Esophagus mucosa (tissue), 1 donor: Measurements from ENCODE around the gene FGD5. TPM values are rescaled to one million over a fixed set of nuclear protein-coding genes. Genes with fewer than 3 reads are reported as not detected.

Experiments used
- ATAC-seq: fragments of 200-7000 bp; cut with Tn5 transposase; one replicate; pipeline ENCODE4 v1.9.1; 2020
- total RNA-seq: library from RNA; stranded (reverse); gene quantifications from one replicate; pipeline ENCODE4 v1.2.4, GENCODE V29; 2023
- donor health status: DM: yes; HTN: yes; CAD: no.

Gene FGD5
- total RNA-seq, 1 donor from 2014 or later: 2.5 TPM

DNA sequence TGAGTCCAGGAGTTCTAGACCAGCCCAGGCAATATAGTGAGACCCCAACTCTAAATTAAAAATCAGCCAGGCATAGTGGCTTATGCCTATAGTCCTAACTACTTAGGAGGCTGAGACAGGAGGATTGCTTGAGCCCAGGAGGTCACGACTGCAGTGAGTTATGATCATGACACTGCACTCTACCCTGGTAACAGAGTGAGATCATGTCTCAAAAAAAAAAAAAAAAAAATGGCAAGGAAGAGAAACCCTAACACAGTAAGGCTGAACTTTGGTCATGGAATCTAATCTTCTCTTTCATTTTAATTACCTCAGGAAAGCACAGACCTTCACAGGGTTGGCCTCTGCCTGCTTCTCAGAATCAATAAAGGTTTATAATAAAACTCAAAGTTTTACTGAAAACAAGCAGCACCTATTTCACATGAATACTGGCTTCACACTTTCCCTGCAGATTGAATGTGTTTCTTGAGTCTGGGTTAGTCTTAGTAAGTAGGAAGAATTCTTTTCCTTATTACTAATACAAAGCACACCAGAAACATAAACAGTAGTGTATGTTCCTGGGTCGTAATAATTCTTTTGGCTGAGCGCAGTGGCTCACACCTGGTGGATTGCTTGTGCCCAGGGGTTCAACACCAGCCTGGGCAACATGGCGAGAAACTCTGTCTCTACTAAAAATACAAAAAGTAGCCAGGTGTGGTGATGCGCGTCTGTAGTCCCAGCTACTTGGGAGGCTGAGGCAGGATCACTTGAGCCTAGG lies 117.0 kb downstream of the FGD5 start:
- no peak for ATAC-seq

DNA sequence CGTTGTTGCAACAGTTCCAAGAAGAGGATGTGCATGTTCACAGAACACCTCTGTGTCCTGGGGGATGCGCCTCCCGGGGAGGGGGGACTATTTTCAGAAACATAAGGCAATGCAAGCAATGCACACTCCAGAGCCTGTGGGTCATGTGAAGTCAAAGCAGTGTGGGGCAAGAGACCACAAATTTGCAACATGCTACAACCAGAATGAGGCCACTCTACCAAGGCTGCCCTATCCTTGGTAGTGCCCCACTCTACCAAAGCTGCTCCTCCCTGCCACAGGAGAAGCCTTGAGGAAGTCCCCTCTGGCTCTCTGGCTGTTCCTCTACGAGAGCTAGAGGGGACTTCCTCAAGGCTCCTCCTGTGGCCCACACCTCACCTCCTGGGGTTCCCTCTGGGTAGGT lies 120.2 kb downstream of the FGD5 start:
- no peak for ATAC-seq

DNA sequence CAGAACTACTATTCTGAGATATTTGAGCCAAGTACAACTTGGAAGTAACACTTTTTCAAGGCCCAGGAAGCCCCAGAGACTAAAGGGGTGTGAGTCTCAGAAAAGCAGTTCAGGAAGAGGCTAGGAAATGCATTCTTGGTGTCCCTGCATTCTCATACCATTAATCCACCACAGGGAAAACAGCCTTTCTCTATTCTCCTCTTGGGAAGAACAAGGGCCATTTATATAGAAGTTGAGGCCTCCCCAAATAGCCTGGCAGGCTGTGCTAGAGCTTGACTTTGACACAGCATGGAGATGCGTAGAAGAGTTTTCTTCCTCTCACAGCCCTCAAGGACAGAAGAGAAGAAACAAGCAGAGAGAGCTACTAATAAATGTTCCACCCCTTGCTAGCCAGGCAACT lies 123.1 kb downstream of the FGD5 start:
- no peak for ATAC-seq

DNA sequence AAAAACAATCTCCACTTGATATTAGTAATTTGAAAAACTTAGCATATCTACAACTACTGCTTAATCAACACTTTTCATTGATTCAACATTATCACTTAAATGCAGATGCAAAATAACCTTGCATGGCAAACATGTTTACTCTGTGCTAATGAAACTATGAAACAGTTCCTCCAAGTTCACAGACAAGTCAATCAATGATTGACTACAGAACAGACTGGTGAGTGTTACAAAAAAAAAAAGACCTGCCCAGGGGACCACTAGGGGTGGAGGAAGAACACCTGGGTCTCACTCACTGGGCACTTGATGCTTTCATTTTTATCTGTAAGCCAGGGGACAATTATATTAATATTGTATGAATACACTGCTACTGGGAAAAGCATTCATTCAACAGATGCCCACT lies 124.3 kb downstream of the FGD5 start:
- no peak for ATAC-seq

DNA sequence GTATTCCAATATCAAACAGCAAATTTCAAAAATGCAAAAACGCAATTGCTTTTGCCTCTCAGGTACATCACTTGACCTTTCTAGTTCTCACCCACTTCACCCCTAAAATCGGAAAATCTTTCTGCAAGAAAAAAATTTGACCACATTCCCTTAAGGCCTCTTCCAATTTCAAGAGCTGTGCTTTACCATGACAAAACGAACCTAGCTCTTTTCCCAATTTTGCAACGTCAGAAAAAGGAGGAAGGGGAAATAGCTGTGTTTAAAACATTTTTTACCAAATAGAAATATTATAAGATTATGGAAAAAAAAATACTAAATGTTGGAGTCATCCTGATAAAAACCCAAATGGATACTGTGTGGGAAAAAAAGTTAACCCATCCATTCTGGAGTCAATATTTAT lies 127.5 kb downstream of the FGD5 start:
- ATAC-seq: no peak

DNA sequence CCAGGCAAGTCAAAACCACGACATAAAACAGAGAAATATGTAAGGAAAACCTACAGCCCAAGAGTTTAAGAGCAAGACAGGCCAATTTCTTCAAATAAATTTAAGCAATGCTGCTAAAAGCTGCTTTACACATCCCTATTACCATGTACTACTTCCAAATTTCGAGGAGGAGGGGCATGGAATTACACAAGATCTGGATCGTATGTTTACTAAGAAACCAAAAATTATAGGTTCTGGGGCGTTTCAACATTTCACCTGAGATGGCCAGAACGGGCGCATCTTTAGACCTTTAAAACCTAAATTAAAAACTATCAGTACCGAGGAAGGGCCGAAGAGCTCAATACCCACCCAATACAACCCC lies 128.0 kb downstream of the FGD5 start:
- ATAC-seq: no peak

DNA sequence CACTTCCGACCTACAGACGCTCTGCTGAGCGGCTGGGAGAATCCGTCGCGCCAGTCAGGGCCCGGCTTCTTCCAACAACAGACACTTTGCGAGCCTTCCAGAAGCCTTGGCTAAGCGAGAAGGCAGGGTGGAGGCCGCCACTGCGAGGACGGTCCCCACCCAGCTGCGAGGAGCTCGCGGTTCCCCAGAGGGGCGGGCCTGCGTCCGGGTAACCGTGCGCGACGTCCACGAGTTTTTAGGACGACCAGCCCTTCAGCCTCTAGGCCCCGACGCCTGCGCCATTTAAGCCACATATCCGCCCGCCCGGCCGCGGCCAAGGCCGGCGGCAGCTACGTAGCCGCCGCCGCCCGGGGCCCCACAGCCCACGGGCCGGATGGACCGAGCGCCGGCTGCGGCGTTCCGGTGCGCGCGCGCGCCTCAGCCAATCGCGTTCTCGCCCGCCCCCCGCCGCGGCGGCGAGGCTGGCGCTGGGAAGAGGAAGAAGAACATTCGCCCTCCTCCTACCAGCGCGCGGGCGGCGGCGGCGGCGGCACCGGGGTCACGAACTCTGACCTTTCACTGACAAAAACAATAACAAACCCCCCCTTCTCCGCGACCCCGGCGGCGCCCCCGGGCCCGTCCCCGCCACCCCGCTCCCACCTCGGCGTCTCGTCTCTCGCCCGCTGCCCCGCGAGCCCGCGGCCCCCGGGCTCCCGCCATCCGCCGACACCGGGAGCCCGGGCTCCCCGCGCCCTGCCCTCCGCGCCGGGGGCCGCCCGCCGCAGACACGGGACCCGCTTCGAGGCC lies 128.5 kb downstream of the FGD5 start, which contains the start of gene NR2C2:
Gene NR2C2, plus strand, starts transcription at position 484 of the 786 bp plus-strand sequence. CDS start 56,332 bp downstream, outside the sequence.
- peak; percentile 80 for ATAC-seq

DNA sequence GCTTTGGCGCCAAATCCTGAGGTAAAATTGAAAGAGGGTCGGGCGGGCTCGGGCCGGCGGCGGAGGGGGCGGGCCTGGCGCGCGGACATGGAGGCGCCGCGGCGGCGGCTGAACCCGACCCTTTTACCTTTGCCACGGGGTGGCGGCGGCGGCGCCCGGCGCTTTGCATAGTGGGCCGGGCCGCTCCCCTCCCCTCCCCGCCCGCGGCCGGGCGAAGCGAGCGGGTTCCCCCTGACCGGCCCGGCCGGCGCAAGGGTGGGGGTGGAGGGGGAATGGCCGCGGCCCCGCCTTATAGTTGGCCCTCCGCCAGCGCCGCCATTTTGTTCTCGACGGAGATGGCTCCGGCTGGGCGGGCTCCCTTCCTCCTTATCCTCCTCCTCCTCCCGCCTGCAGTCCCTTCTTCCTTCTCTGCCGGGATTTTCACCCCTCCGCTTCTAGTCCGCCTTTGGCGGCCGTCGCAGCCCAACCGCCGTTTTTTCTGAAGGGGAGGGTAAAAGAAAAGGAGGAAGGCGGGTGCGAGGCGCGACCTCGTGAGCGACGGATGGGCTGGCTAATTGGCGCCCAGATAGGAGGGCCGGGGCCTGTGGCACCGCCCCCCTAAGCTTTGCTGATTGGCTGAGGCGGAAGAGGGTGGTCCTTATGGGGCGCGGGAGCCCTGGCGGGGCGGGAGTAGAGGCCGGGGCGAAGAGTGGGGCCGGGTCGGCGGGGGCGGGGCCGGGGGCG lies 129.3 kb downstream of the FGD5 start:
- ATAC-seq: peak; percentile 98

DNA sequence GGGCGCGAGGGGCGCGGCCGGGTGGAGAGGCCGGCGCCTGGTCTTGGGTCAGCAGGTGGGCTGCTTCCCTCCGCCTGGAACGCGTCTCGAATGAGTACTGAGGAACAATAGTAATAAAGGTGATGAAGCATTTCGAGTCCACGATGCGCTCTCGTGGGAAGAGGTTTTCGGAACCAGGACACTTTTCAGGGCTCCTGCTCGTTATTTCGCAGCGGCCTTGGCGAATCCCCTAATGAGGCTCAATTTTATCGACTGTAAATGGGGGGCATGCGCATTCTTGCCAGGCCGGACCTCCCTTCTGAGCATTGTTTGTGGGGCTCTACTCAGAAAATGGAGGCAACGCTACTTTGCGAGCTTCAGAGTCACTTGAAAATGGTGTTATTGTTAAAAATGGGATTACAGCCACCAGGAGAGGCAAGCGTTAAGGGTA lies 129.9 kb downstream of the FGD5 start:
- no peak for ATAC-seq

DNA sequence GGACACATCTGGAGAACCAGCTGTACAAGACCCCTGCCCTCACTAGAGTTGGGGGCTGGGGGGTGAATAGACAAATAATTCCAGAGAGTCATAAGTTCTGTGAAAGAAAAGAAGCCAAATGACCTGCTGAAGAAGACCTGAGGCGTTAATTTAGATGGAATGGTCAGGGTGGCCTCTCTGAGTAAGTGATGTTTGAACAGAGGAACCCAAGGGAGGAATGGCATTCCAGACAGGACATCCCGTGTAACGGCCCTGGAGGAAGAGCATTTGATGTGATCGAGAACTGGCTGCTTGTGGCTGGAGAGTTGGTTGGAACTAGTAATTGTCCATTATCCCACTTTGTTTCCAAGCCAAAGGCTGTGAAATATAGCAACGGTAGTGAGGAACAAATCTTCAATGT lies 130.4 kb downstream of the FGD5 start:
- no peak for ATAC-seq

DNA sequence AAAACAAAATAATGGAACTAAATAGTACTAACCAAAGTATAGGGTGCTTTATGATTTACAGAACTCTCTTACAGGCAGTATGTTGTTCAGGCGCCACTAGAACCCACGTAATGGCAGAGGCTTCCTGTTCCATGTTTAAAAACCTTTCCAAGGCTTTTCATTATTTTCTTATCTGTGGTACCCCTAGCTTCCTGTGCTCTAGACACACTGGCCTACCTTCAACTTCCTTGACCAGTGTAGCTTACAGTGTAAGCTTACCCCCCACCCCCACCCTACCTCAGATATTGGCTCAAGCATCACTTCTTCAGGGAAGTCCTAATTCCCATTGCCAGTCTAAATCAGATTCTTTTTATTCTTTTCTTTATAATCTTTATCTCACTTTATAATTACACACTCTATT lies 131.5 kb downstream of the FGD5 start:
- no peak for ATAC-seq

DNA sequence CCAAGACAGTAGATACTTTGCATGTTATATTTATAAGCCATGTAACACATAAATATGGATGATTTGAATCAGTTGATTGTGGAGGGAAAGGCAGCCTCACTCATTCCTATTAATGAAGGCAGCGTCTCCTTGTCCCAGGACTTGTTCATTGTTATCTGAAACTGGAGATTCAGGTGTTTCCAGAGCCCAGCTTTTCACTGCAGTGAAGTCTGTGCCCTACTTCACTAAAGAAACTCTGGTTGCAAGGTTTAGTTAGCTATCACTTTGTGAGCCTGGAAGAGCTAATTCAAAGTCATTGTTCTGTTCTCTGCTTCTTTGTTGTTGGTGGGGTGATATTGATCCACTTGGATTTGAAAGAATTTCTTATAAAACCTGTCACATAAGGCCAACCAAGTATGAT lies 138.4 kb downstream of the FGD5 start:
- no peak for ATAC-seq

DNA sequence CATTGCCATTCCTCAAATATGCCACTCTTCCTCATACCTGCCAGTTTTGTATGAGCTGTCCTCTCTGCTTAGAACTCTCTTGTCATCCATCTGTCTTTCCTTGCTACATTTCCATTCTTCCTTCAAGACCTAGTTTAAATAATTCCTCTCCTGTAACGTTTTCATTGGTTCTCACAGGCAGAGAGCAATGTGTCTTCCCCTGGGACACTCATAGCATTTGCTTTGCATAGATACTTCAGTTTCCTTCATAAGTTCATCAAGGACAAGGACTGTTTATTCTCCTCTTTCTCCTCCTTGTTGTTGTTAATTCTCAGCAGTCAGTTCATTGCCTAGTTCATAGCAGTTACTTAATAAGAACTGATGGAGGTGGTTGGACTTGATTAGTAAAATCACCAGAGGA lies 139.2 kb downstream of the FGD5 start:
- ATAC-seq: peak; percentile 17

DNA sequence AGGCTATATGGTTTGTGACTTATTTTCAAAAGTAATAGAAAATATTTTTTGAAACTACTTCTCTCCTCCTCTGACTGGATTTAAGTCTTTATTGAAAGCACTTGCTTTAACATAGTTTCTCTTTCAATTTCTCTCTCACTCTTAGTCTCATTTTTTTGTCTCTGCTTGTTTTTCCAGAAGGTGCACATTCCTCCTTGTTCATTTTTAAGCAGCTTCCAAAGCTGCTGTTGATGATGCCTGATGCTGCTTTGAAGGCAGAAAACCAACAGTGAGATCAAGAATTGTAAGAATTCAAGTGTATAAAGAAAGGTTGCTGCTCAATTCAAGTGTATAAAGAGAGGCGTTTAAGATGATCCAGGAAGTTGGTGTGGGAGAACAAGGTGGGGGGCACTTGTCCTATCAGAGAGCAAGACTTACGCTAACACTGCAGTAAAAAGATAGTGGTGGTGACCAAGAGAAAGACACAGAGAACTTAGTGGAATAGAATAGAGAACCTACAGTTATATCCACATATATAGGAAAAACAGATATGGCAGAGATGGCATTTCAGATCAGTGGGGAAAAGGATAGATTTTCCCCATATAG lies 140.7 kb downstream of the FGD5 start:
- ATAC-seq: no peak

DNA sequence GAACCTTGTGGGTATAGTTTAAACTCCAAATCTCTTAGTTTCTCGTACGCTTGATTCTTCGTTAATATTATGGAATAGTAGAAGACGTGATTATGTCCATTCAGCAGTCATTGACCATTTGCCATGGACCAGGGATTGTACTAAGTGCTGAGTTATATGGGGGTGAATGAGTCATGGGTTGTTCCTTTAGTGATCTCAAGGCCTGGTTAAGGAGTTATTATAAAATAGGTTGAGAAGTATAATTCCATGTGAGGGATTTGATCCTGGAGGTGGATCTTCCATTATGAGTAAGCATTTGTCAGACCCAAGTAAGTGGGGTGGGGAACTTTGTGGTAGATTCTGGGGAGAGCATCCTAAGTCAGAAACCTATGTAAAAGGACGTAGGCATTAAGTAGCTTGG lies 144.0 kb downstream of the FGD5 start:
- no peak for ATAC-seq

DNA sequence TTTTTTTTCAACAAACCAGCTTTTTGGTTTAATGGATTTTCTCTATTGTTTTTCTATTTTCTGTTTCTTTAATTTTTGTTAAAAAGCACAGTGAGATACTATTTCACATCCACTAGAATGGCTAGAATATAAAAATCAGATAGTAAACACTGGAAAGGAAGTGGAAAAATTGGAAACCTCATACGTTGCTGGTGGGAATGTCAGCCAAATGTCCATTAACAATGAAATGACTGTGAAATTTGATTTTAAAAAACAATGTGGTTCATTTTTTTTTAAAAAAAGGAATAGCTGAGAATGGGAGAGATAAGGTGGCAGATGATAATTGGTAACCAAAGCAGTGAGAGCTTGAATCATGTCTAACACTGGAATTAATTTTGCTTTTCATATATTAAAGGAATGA lies 148.5 kb downstream of the FGD5 start:
- ATAC-seq: no peak

DNA sequence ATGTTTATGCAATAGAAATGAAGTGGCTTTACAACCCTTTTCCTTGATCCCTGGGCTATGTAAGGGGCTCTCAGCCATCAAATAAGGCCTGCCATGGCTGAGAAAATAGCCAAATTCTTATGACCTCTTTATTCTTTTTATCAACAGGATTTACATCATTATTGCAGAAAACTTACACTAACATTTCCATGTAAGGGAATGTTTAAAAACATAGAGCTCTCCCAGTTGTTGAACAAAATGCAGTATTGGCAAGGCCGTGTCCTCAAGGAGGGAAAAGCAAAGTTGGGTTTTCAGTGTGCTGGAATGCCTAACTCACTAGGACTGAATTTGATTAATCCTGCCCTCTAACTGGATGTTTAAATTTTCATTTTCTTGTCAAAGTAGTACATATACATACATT lies 150.9 kb downstream of the FGD5 start:
- ATAC-seq: no peak

DNA sequence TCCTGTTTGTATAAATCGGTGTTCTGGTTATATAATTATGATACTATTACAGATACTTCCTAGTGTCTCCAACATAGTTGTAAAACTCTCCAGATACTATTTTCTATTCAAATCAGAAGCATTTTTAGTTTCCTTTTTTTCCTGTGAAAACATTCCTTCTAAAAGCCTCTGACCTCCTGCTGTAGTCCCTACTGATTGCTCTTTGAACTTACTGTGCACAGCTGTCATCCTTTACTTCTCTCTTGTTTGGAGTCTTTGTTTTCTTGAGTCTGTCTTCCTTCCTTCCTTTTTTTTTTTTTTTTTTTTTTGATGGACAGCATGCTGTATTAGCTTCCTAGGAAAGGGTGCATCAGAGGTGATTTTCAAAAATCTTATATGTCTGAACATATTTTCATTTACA lies 157.6 kb downstream of the FGD5 start:
- no peak for ATAC-seq

DNA sequence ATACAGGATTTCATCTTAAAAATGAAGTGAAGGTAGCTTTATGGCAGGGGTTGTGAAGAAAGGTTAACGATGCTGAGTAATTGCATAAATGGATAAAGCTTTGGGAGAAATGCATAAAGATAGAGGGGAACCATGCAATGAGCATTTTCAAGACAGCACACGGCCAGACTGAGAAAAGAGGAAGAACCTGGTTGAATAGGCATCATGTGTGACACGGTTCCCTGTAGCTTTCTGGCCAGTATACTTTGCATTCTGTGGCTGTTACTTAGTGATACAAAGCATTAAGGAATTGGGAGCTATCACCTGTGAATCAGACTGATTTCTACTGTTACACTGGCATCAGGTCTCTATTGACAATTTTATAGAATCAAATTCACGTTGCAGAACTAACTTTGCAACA lies 161.9 kb downstream of the FGD5 start:
- no peak for ATAC-seq
